BLaER1 (cell line): Measurements from ENCODE around the gene JADE2.

Source experiments
- H3K27ac ChIP-seq: shearing (Covaris generic); formaldehyde crosslinking; 2 replicates; pipeline ENCODE4 v1.8.1; 2022
- H3K27me3 ChIP-seq: shearing (Covaris generic); formaldehyde crosslinking; 2 replicates; pipeline ENCODE4 v1.8.1; 2022
- H3K36me3 ChIP-seq: shearing (Covaris generic); formaldehyde crosslinking; 2 replicates; pipeline ENCODE4 v1.8.1; 2022
- H3K4me1 ChIP-seq: shearing (Covaris generic); formaldehyde crosslinking; 2 replicates; pipeline ENCODE4 v1.8.1; 2022
- H3K4me2 ChIP-seq: shearing (Covaris generic); formaldehyde crosslinking; 2 replicates; pipeline ENCODE4 v1.8.1; 2022
- H3K4me3 ChIP-seq: shearing (Covaris generic); formaldehyde crosslinking; 2 replicates; pipeline ENCODE4 v1.8.1; 2022
- H3K9ac ChIP-seq: shearing (Covaris generic); formaldehyde crosslinking; 2 replicates; pipeline ENCODE4 v1.8.1; 2022
- H3K9me3 ChIP-seq: shearing (Covaris generic); formaldehyde crosslinking; 2 replicates; pipeline ENCODE4 v1.8.1; 2022
- H4K20me1 ChIP-seq: shearing (Covaris generic); formaldehyde crosslinking; 2 replicates; pipeline ENCODE4 v1.8.1; 2022
- Cebpa-rat ChIP-seq: shearing (Covaris generic); IDR thresholded peaks from 2 replicates; pipeline ENCODE4 v1.8.1; 2022

JADE2 gene

DNA sequence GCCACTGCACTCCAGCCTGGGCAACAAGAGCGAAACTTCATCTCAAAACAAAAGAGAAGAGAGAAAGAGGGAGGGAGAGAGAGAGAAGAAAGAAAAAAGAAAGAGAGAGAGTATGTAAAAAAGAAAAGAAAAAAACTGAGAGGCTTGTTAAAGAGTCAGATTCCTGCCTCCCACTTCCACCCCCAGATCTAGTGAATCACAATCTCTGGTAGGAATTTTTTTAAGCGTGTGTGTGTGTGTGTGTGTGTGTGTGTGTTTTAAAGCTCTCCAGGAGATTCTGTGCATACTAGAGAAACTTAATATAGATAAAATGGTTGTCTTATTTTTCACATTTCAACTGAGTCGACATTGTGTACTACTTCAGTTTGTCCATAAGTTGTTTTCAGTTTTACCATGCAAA, 75.1 kb downstream of the JADE2 start:
- Histone ChIP-seq H3K9me3 (no peaks in the 10 kb centered on the region), H3K9ac (no peak overlapping the region), H4K20me1 (no peaks in the 10 kb centered on the region), H3K4me3 (no peak overlapping the region), H3K27me3 (no peaks in the 10 kb centered on the region), H3K36me3 (peaks cover 15% of the 10 kb centered on the region), H3K4me2 (no peak overlapping the region), H3K4me1 (peaks cover 3% of the 10 kb centered on the region), H3K27ac (no peak overlapping the region)
- TF ChIP-seq Cebpa-rat = no peak

DNA sequence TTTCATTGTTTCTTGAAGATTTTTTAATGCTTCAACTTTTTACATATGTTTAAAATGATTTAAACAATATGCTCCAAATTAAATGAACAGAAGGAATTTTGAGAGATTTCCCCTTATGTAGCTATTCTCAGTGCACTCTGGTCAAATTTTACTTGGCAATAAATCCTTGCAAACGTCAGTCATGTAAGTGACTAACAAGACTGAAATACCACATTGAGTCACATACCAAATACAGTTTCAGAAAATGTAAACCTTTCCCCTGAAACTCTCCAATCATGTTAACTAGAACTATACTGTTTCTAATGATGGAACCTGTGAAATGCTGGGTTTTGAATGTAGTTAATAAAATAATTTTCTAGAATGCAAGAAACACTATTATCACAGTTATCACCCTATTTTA, 77.6 kb downstream of the JADE2 start:
- H3K27me3 ChIP-seq = no peaks in the 10 kb centered on the region
- no peak overlapping the region for H3K9ac ChIP-seq
- no peak overlapping the region for H3K27ac ChIP-seq
- TF ChIP-seq Cebpa-rat = no peak
- H4K20me1 ChIP-seq = no peaks in the 10 kb centered on the region
- H3K4me2 ChIP-seq = no peak overlapping the region
- H3K4me3 ChIP-seq = no peak overlapping the region
- H3K9me3 ChIP-seq = no peaks in the 10 kb centered on the region
- H3K36me3 ChIP-seq = peaks cover 40% of the 10 kb centered on the region
- H3K4me1 ChIP-seq = no peaks in the 10 kb centered on the region

DNA sequence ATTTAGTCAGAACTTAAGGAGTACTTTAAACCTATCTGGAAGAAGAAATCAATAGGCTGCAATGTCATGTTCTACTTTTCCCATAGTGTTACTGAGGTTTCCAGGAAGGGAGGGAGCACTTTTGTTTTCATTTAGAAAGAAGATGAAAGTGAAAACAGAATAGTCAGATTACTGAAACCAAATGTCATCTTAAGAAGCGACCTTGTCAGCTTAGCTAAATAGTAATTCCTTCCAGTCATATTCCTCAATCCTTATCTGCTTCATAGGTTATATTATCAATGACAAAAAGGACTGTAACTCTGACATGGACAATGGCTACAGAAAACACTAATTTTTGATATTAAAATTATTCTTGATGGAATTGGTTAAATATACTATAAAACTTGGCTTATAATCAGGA, 79.4 kb downstream of the JADE2 start:
- H4K20me1 ChIP-seq = no peaks in the 10 kb centered on the region
- no peak overlapping the region for H3K9ac ChIP-seq
- H3K4me1 ChIP-seq = no peaks in the 10 kb centered on the region
- TF ChIP-seq Cebpa-rat = no peak
- no peak overlapping the region for H3K4me2 ChIP-seq
- no peaks in the 10 kb centered on the region for H3K27me3 ChIP-seq
- H3K36me3 ChIP-seq = peaks cover 56% of the 10 kb centered on the region
- no peaks in the 10 kb centered on the region for H3K9me3 ChIP-seq
- H3K4me3 ChIP-seq = no peak overlapping the region
- no peak overlapping the region for H3K27ac ChIP-seq

DNA sequence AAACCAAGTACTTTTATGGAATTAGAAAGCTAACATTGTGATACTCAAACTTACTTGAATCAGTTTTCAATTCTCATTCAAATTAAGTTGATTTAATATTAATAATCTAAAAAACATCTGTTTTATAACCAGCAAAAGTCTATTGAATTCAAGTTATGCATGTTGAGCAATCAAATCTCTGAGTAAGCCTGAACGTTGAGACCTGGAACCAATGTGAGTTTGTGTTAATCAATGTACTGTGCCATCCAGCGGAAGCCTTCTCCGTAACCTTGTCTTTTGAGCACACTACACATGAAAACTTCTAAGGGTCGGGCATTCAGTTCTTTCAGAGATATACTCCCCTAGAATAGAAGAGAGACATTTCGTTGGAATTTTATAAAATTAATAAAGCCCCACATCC, 81.3 kb downstream of the JADE2 start:
- H3K4me3 ChIP-seq = no peak overlapping the region
- no peak for TF ChIP-seq Cebpa-rat
- no peaks in the 10 kb centered on the region for H4K20me1 ChIP-seq
- no peak overlapping the region for H3K27ac ChIP-seq
- H3K4me1 ChIP-seq = no peaks in the 10 kb centered on the region
- H3K4me2 ChIP-seq = no peak overlapping the region
- H3K9ac ChIP-seq = no peak overlapping the region
- no peaks in the 10 kb centered on the region for H3K27me3 ChIP-seq
- no peaks in the 10 kb centered on the region for H3K9me3 ChIP-seq
- peaks cover 71% of the 10 kb centered on the region for H3K36me3 ChIP-seq

DNA sequence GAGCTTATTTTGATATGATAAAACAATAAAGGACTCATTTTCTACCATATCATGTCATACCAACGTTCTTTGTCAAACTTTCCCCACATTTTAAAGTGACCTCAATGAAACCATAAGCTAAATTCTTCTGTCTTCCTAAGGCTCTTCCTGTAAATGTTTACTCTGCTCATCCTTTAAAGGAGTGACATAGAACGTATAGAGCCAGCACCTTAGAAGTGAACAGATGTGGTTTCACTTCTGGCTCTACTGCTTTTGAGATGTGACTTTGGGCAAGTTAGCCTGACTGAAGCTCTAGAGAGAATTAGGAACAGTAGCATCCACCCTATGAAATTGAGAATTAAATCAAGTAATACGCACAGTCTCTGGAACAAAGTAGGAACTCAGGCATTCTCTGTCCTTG, 83.1 kb downstream of the JADE2 start:
- no peaks in the 10 kb centered on the region for H4K20me1 ChIP-seq
- H3K4me1 ChIP-seq = no peaks in the 10 kb centered on the region
- no peak overlapping the region for H3K9ac ChIP-seq
- H3K4me3 ChIP-seq = no peak overlapping the region
- no peaks in the 10 kb centered on the region for H3K27me3 ChIP-seq
- no peak for TF ChIP-seq Cebpa-rat
- H3K9me3 ChIP-seq = no peaks in the 10 kb centered on the region
- H3K4me2 ChIP-seq = no peak overlapping the region
- H3K36me3 ChIP-seq = peaks cover 80% of the 10 kb centered on the region
- no peak overlapping the region for H3K27ac ChIP-seq

DNA sequence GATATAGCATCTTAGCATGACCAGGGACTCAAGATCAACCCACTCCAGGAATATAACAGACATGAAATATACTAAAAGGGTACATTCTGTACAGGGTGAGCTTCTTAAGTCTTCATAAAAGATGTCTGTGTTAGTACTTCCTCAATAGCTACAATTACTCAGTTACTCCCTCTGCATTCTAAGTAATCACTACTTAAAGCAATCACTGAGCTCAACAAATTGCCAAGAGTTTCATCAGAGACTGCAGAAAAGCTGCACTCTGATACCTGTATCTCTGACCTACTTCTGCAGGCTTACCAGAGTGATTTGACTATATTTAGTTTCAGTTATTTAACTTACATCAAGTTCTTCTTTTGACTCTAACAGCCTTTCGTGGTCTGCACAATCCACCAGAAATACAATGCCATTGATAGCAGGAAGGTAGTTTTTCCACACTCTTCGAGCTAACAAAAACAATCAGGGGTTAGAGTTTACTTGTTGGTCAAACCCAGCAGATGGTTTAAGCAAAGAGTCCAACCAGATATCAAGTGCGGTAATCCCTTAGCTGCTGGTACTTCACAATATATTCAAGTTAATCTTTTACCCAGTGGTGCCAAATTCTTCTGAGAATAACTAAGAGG, 83.9 kb downstream of the JADE2 start:
- Histone ChIP-seq H3K9me3 (no peaks in the 10 kb centered on the region), H4K20me1 (no peaks in the 10 kb centered on the region), H3K27me3 (no peaks in the 10 kb centered on the region), H3K9ac (no peak overlapping the region), H3K27ac (no peak overlapping the region), H3K4me1 (no peaks in the 10 kb centered on the region), H3K4me3 (no peak overlapping the region), H3K4me2 (no peak overlapping the region), H3K36me3 (peaks cover 77% of the 10 kb centered on the region)
- no peak for TF ChIP-seq Cebpa-rat

DNA sequence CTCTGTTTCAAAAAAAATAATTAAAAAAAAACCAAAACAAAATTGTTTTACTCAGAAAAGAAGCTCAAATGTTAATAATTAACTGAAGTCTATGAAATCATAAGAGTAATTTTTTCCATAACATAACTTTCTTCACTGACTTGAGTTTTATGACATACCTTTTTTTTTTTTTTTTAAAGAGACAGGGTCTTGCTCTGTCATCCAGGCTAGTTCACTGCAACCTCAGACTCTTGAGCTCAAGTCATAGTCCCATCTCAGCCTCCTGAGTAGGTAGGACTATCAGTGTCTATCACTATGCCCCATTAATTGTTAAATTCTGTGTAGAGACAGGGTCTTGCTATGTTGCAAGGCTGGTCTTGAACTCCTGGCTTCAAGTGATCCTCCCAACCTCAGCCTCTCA, 85.3 kb downstream of the JADE2 start:
- no peaks in the 10 kb centered on the region for H3K9me3 ChIP-seq
- H3K4me2 ChIP-seq = no peak overlapping the region
- H3K27ac ChIP-seq = no peak overlapping the region
- H3K36me3 ChIP-seq = peaks cover 76% of the 10 kb centered on the region
- no peak overlapping the region for H3K4me3 ChIP-seq
- H4K20me1 ChIP-seq = no peaks in the 10 kb centered on the region
- no peak for TF ChIP-seq Cebpa-rat
- H3K4me1 ChIP-seq = no peaks in the 10 kb centered on the region
- no peaks in the 10 kb centered on the region for H3K27me3 ChIP-seq
- no peak overlapping the region for H3K9ac ChIP-seq

DNA sequence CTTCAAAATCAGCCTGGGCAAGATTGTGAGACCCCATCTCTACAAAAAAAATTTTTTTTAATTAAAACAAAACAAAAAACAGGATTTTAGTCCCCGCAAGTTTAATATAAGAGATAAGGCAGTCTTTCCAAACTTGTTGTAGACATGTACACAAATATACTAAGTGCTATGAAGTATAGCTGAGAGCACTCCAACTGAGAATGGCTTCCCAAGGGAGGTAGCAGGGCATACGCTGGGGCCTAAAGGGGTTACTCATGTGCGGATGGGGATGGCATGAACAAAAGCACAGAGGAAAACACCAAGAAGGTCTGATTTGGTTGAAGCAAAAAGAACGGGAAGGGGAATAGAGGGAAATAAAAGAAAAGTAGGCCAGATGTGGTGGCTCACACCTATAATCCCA, 86.0 kb downstream of the JADE2 start:
- Histone ChIP-seq H3K27me3 (no peaks in the 10 kb centered on the region), H3K9me3 (no peaks in the 10 kb centered on the region), H3K4me2 (no peak overlapping the region), H3K36me3 (peaks cover 76% of the 10 kb centered on the region), H4K20me1 (no peaks in the 10 kb centered on the region), H3K4me1 (no peaks in the 10 kb centered on the region), H3K9ac (no peak overlapping the region), H3K27ac (no peak overlapping the region), H3K4me3 (no peak overlapping the region)
- no peak for TF ChIP-seq Cebpa-rat

DNA sequence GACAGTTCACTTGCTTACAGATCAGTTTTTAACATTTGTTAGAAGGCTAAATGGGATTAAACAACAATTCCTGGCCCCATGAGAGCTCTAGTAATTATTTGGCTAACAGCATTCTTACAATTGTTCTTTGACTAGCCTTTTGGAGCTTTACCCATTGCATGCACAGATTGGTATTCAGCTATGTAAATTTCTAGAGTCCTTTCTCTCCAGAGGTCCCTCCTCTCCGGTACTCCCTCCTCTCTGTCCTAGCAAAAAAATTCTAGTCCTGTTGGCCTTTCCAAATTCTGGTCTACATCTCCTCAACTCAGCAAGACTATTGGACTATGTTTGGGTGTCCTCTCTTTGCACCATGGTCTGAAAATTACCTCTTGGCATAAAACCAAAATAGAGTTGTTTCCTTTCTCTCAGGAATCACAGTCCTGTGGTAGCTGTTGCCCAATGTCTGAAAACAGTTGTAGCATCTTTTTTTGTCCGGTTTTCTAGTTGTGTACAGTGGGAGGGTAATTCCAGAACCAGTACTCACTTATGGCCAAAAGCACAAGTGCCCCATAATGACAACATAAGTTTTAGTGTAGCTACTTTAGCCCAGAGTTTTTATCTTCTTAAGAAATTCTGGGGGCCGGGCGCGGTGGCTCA, 89.1 kb downstream of the JADE2 start:
- Histone ChIP-seq H3K4me3 (no peak overlapping the region), H3K4me1 (no peaks in the 10 kb centered on the region), H3K4me2 (no peak overlapping the region), H3K9me3 (no peaks in the 10 kb centered on the region), H3K27ac (no peak overlapping the region), H3K9ac (no peak overlapping the region), H4K20me1 (no peaks in the 10 kb centered on the region), H3K27me3 (no peaks in the 10 kb centered on the region), H3K36me3 (peaks cover 73% of the 10 kb centered on the region)
- TF ChIP-seq Cebpa-rat = no peak

DNA sequence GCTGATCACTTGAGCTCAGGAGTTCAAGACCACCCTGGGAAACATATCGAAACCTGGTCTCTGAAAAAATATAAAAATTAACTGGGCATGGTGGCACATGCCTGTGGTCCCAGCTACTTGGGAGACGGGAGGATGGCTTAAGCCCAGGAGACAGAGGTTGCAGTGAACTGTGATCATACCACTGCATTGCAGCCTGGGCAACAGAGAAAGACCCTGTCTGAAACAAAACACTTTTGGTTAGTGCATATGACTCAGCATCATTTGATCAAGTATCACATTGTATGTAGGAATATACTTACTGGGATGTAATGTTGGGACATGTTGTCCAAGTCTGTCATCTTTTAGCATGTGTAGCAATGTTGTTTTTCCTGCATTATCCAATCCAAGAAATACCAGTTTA, 95.2 kb downstream of the JADE2 start:
- Histone ChIP-seq H3K9me3 (no peaks in the 10 kb centered on the region), H3K9ac (no peak overlapping the region), H4K20me1 (peaks cover 11% of the 10 kb centered on the region; the same call in 1 of the 2 replicates), H3K4me2 (no peak overlapping the region), H3K27ac (no peak overlapping the region), H3K4me1 (no peaks in the 10 kb centered on the region), H3K36me3 (peaks cover 81% of the 10 kb centered on the region), H3K4me3 (no peak overlapping the region), H3K27me3 (no peaks in the 10 kb centered on the region)
- no peak for TF ChIP-seq Cebpa-rat
